NCI-H460 (cell line): Measurements from ENCODE around the gene TOB1. TPM values are rescaled to one million over a fixed set of nuclear protein-coding genes. Genes with fewer than 3 reads are reported as not detected.

Experiments
- total RNA-seq: library from RNA; depleted of rRNA; stranded (reverse); fragments of >200 nt; shearing (Covaris generic); gene quantifications from 2 replicates; pipeline ENCODE4 v1.2.3, GENCODE V29; 2014; rRNA removed

TOB1 gene
- total RNA-seq, 1 experiment from 2014 or later: 51.5 TPM

Other genes starting within 250 kb of the TOB1 start
- 74.8 and 93.3 TPM in 2 replicates for gene ABCC3, start 231.5 kb downstream of the TOB1 start, total RNA-seq
- 48.4 and 54.5 TPM in 2 replicates for gene ANKRD40, start 158.4 kb downstream of the TOB1 start, total RNA-seq
- 41.6 and 62.2 TPM in 2 replicates for gene LUC7L3, start 146.8 kb downstream of the TOB1 start, total RNA-seq
- gene ANKRD40CL, start 98.8 kb downstream of the TOB1 start, total RNA-seq: not detected in 2 replicates
- gene WFIKKN2, start 30.8 kb downstream of the TOB1 start, total RNA-seq: not detected in 2 replicates